Measurements from ENCODE around the gene RASGRF2.
"Not testable (repeated sequence)": the region's sequence is repeated elsewhere in the genome, so short reads cannot be mapped to it uniquely, and the experiment has no call there.

RASGRF2 gene

DNA sequence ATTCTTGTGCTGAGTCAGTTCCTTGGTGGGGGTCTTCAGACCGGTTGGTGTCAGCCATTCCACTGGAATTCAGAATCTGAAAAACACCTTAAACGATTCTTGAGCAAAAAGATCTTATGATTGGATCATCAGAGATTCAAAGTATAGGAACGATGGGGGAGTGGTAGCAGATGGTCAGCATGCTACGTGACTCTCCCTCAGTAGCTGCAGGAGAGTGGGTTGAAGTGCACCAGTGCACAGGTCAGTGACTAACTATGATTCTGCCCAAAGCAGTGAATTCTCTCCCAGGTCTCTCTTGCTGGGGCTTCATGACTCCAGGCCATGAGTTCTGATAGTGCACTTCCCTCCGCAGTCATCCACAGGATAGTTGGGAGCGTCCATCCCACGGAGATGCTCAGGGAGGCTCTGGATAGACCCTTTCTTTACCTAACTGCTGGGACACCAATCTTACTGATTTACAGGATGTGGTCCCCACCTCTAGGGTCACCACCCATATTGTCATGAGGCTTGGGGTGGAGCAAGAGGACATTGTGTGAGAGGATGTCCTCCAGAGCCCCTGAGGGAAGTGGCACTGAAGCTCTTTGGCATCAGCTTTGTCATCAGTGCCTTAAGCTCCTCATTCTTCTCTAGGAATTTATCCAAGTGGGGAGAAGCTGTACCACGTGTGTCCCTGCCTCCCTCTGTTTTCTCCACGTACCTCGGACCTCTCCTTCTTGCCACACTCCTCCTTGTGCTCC lies 62.0 kb downstream of the RASGRF2 start:
- DNase-seq: no peak

- DNase-seq: no peak
These were observed 62.5 kb downstream of the RASGRF2 start for GRCh38 chr5:81022688-81023084.

DNA sequence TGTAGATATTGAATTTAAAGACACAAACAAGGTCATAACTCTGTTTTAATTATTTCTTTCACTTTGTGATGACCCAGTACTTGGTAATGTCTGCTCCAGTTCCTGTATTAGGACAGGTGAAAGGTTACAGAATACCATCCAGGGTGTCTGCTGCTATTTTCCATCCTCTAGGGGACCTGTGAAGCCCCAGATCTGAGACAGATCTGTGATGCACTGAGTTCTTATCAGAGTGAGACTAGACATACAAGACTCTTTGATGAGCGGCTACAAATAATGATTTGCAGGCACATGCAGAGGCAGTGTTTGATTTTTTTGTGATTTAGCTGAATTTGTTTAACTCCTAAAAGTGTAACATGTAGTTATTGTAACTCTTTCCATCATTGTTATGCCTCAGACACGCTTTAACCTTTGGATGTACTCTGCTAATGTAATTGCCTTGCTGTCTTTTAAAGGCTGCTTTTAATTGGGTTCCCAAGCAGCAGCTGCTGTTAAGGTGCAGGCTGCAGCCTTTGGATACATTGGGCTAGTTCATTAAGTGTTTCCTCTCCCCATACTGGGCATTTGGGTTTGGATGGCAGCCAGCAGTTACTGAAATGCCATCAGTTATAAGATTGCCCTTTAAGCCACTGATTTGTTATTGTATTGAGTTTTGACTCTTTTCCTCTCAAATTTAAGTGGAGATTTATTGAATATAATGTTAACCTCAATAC lies 63.3 kb downstream of the RASGRF2 start:
- DNase-seq: no peak

DNA sequence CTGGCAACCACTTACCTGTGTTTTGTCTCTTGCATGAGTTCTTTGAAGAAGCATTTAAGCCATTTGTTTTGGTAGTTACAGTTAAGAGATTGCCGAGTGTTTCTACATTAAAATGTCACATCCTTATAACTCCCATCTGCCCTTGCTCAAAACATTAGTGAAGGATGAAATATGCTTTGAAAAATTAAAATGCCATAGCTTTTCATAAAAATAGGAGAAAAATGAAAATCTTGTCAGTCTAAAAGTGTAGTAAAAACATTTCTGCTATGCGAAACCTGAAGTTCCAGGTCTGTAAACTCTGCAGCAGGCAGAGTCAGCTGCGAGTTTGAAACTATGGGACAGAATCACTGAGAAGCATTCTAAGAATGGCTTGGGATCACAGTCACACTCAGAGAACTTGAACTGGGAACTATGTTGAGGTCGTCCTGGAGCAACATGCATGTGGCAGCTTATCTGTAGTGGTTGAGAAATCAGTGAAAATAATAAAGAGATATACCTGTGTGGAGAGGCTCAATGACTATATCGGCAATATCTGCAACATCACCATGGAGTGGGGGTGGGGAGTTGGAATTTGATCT lies 67.4 kb downstream of the RASGRF2 start:
- no peak for DNase-seq

GRCh38 chr5:81028888-81029287 lies 68.7 kb downstream of the RASGRF2 start:
- DNase-seq: not testable (repeated sequence)

DNA sequence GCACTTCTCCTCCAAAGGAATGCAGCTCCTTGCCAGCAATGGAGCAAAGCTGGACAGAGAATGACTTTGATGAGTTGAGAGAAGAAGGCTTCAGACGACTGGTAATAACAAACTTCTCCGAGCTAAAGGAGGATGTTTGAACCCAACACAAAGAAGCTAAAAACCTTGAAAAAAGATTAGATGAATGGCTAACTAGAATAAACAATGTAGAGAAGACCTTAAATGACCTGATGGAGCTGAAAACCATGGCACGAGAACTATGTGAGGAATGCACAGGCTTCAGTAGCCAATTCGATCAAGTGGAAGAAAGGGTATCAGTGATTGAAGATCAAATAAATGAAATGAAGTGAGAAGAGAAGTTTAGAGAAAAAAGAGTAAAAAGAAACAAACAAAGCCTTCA lies 69.6 kb downstream of the RASGRF2 start:
- DNase-seq: not testable (repeated sequence)

GRCh38 chr5:81030236-81031034 lies 70.3 kb downstream of the RASGRF2 start:
- DNase-seq: not testable (repeated sequence)

GRCh38 chr5:81035522-81035921 lies 75.4 kb downstream of the RASGRF2 start:
- no peak for DNase-seq

GRCh38 chr5:81038495-81038894 lies 78.3 kb downstream of the RASGRF2 start:
- no peak for DNase-seq

- DNase-seq: no peak
These were observed 84.7 kb downstream of the RASGRF2 start for GRCh38 chr5:81044868-81045267.

DNA sequence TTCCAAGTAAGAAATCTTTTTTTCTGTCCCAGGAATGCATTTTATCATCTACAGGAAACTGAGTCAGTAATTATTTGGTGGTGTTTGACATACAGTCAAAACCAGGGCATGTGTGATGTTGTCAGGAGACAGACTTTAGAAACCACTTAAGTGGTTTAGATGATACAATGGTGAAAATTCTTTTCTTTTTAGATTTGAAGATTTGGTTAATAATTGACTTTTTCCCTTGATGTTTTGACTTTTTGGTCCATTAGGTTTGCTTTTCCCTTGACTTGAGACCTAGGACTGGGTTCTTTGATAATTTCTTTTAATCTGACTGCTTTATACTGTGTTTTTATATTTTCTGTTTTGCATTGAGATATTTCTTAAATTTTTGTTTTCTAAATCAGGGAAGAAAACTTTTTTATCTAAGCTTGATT lies 85.2 kb downstream of the RASGRF2 start:
- DNase-seq: no peak

DNA sequence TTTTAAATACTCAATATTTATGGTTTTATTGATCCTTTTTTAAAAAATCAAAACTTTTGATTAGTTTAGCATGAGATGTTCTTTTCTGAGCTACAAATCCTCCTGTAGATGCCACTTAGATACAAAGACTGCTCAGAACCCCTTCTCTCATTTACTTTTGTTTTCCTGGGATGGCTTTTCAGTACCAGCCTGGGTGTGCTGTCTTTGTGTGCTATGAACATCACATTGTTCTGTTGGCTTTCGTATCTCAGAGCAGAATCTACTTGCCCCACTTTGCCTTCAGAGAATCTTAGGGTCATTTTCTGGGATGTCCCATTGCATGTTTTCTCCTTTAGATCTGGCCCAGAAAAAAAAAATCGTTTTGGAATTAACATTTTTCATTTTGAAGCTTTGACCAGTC lies 85.9 kb downstream of the RASGRF2 start:
- no peak for DNase-seq

DNA sequence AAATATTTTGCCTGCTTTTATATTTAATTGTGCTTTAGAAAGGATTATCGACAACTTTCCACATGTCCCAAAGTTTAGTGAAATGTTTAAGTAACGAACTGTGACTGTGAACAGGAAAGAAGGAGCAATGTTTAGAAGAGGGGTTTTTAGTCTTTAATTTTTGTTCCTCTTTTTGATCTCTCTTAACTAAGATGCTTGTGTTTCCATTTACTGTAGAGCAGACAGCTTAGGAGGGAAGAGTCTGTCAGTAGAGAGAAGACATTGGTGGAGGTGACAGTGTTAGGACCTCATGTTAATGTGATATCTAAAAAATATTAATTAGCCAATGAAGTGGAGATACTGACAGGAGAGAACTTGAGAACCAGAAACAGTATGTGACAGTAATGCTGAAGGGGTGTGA lies 92.2 kb downstream of the RASGRF2 start:
- DNase-seq: no peak

DNA sequence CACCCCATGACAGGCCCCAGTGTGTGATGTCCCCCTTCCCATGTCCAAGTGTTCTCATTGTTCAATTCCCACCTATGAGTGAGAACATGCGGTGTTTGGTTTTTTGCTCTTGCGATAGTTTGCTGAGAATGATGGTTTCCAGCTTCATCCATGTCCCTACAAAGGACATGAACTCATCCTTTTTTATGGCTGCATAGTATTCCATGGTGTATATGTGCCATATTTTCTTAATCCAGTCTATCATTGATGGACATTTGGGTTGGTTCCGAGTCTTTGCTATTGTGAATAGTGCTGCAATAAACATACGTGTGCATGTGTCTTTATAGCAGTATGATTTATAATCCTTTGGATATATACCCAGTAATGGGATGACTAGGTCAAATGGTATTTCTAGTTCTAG lies 93.1 kb downstream of the RASGRF2 start:
- not testable (repeated sequence) for DNase-seq

DNA sequence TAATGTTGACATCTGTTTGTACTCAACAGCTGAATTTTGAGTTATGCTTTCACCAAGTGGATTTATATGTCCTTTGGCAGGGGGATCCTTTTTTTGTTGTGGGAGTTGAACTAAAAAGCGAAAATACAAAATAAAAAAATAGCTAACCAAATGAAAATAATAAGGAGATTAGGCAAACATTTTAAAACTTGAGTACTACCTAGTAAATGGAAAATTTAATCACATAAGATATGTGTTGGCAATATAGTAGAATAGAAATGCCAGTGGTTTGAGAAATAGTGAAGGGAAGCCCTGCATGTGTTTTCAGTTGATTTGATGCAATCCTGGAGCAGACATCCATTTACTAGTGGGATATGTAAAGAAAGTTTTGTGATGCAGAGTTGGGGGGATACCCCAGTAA lies 98.0 kb downstream of the RASGRF2 start:
- DNase-seq: no peak

DNA sequence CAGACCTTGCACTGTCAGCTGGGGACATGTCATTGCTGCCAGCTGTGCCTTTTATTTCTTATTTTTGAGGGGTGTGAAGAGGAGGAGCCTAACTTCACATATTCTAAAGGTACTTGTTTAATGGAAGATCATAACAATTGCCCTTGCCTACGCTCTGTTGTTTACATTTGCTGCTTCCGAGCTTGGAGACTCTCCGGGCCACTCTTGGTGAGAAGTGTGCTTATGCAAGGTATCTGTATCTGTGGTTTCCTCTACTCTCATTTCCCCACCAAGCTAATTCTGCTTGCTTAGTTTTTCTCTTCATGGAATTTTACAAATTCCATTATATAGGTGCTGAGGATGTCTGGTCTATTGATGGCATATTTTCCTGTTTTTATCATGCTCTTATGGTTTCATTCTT lies 105.3 kb downstream of the RASGRF2 start:
- no peak for DNase-seq

- no peak for DNase-seq
These were observed 105.9 kb downstream of the RASGRF2 start for GRCh38 chr5:81066102-81066501.

- no peak for DNase-seq
These were observed 107.2 kb downstream of the RASGRF2 start for GRCh38 chr5:81067406-81067805.

DNA sequence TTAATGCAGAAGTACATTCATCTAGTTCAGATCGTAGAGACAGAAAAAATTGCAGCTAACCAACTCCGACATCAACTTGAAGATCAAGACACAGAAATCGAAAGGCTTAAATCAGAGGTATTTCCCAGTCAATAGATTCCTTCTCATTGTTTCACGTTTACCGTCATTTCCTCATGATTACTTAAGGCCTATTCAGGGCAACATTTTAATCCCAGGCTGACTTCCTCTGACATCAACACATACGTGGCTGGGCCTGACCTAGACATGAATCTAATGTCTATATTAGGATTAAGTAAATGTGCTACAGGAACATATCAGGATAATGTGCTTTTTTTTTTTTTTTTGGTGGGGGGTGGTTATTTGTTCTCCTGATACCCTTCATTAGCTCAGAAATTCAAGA lies 107.9 kb downstream of the RASGRF2 start:
- DNase-seq: no peak

- DNase-seq: no peak
These were observed 108.5 kb downstream of the RASGRF2 start for GRCh38 chr5:81068635-81069034.

DNA sequence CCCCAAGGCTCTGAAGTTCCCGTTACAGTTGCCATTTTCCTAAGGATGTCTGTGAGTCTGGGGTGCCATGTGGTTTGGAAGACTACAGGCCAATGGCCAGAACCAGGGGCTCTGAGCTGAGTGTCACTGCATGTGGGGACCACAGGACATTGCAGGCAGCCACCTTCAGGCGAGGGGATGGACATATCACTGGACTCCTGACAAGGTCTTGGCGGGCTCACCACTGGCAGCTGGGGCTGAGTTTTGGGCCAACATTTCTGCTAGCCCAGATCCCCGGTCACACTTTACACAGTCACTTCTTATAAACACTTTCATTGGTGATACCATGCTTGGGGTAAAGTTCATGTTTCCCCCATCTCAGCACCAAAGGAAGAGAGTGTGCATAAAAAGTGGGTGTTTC lies 109.8 kb downstream of the RASGRF2 start:
- no peak for DNase-seq

GRCh38 chr5:81070571-81071255 lies 110.5 kb downstream of the RASGRF2 start:
- no peak for DNase-seq

DNA sequence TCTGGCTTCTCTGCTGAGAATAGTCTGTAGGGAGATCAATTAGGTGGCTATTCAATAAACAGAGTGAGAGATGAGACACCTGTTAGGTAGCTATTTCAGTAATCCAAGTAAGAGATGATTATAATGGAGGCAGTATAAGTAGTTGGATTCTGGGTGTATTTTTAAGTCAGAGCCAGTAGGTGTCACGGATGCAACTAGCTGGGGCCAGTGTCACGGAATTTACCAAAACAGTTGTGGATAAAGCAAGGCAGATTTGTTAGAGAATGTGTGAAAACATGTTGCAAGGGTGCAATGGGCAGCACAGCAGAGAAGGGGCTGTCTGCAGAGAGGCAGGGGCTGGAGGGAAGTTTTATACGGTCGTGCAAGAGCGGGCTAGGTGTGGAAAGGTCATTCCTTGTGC lies 114.9 kb downstream of the RASGRF2 start:
- no peak for DNase-seq
